Measurements from ENCODE around the gene SF3A1. TPM values are rescaled to one million over a fixed set of nuclear protein-coding genes. Genes with fewer than 3 reads are reported as not detected.

Gene SF3A1
- total and polyA plus RNA-seq, 2 donors (not counting 3 experiments of a cell fraction or from before 2014, with no cell fraction given): 60.2 to 187 TPM

GRCh38 chr22:30393322-30393680 lies 36.6 kb upstream of the SF3A1 start:
- BruUV-seq (replicated peaks): no TSS peak
- Histone ChIP-seq H3K9me3 (replicated peaks; ENCODE audit: control insufficient read depth, insufficient read depth, low read length) (no peaks in the 10 kb centered on the region), H3K9ac (replicated peaks; ENCODE audit: extremely low read depth, insufficient read depth, low read length) (no peak overlapping the region), H2AFZ (ENCODE audit: low read depth, low read length) (no peak overlapping the region), H3K4me3 (replicated peaks in 1 of 3; ENCODE audit: insufficient read depth in 1 of 3, low read depth in 1 of 3, low read length in 3 of 3) (no peak overlapping the region), H3K36me3 (ENCODE audit: control insufficient read depth in 2 of 2, extremely low read depth in 1 of 2, insufficient read depth in 2 of 2, low read length in 2 of 2) (no peaks in the 10 kb centered on the region), H3K9me1 (replicated peaks; ENCODE audit: control insufficient read depth, extremely low read depth, insufficient read depth, low read length) (no peaks in the 10 kb centered on the region), H3K27me3 (ENCODE audit: control insufficient read depth in 2 of 2, insufficient read depth in 2 of 2, low read length in 2 of 2) (no peaks in the 10 kb centered on the region), H3K27ac (ENCODE audit: insufficient read depth, low read depth, low read length) (no peak overlapping the region), H3K4me1 (ENCODE audit: control insufficient read depth, extremely low read depth, insufficient read depth, low read length) (peaks cover 17% of the 10 kb centered on the region), H3K79me2 (ENCODE audit: control insufficient read depth, insufficient read depth, low read length) (peaks cover 19% of the 10 kb centered on the region), H4K20me1 (replicated peaks; ENCODE audit: control insufficient read depth, extremely low read depth, insufficient read depth, low read length) (no peaks in the 10 kb centered on the region), H3K4me2 (ENCODE audit: insufficient read depth, low read length) (no peak overlapping the region)
- CTCF ChIA-PET: interaction anchor here (1.7 kb wide), 1 partner anchor 27 kb away, joined by 6 read pairs; no protein-coding TSS in a partner anchor
- intact Hi-C loops (cut with micrococcal nuclease): loop anchor here (5.0 kb wide), 1 partner anchor 214 kb away; the partner anchor contains the start of gene TCN2
- no peak for FAIRE-seq
- POLR2A ChIA-PET: no interaction called here
- no peak for DNase-seq (ENCODE audit: low read depth, low spot score)
- dilution Hi-C loops (cut with MboI; ENCODE audit: extremely low pct_ligation_motif_present, low sequenced_read_pairs): no loop called here
- TF ChIP-seq JUN (IDR thresholded peaks at IDR 0.05; ENCODE audit: borderline replicate concordance, insufficient read depth, insufficient read length, low read depth) (no peak), MYC (IDR thresholded peaks at IDR 0.05; ENCODE audit: low read depth, low read length) (no peak)

- H3K9me1 ChIP-seq (replicated peaks; ENCODE audit: control insufficient read depth, extremely low read depth, insufficient read depth, low read length): no peaks in the 10 kb centered on the region
- H3K79me2 ChIP-seq (ENCODE audit: control insufficient read depth, insufficient read depth, low read length): peaks cover 14% of the 10 kb centered on the region
- H3K4me1 ChIP-seq (ENCODE audit: control insufficient read depth, extremely low read depth, insufficient read depth, low read length): peaks cover 12% of the 10 kb centered on the region
- no peak overlapping the region for H3K4me2 ChIP-seq (ENCODE audit: insufficient read depth, low read length)
- no peak overlapping the region for H3K9ac ChIP-seq (replicated peaks; ENCODE audit: extremely low read depth, insufficient read depth, low read length)
- ChIA-PET POLR2A (no interaction called here), CTCF (interaction anchor here (0.9 to 4.3 kb wide), 11 partner anchors 28 to 363 kb away, joined by 3 to 58 read pairs (median 9); partner anchors contain the start of gene MTFP1)
- no peak overlapping the region for H2AFZ ChIP-seq (ENCODE audit: low read depth, low read length)
- H3K9me3 ChIP-seq (replicated peaks; ENCODE audit: control insufficient read depth, insufficient read depth, low read length): no peaks in the 10 kb centered on the region
- intact Hi-C loops (cut with micrococcal nuclease) (loop anchor here (5.0 kb wide), 1 partner anchor 215 kb away; the partner anchor contains the start of gene TCN2), dilution Hi-C loops (cut with MboI; ENCODE audit: extremely low pct_ligation_motif_present, low sequenced_read_pairs) (no loop called here)
- H3K4me3 ChIP-seq (replicated peaks in 1 of 3; ENCODE audit: insufficient read depth in 1 of 3, low read depth in 1 of 3, low read length in 3 of 3): no peak overlapping the region
- H3K36me3 ChIP-seq (ENCODE audit: control insufficient read depth in 2 of 2, extremely low read depth in 1 of 2, insufficient read depth in 2 of 2, low read length in 2 of 2): no peaks in the 10 kb centered on the region
- H3K27me3 ChIP-seq (ENCODE audit: control insufficient read depth in 2 of 2, insufficient read depth in 2 of 2, low read length in 2 of 2): no peaks in the 10 kb centered on the region
- TF ChIP-seq EZH2 (IDR thresholded peaks at IDR 0.05; ENCODE audit: borderline replicate concordance, low read depth, low read length, severe bottlenecking) (no peak), POLR2A (IDR thresholded peaks at IDR 0.05; ENCODE audit: low read depth, low read length) (no peak), GATA2 (IDR thresholded peaks at IDR 0.05; ENCODE audit: insufficient read depth, insufficient read length, low read depth, low read length) (no peak), MAX (IDR thresholded peaks at IDR 0.05; ENCODE audit: insufficient read depth, insufficient read length) (no peak), CTCF (IDR thresholded peaks at IDR 0.05; ENCODE audit: extremely low read depth in 1 of 2, insufficient read depth in 1 of 2, low read depth in 1 of 2, low read length in 2 of 2) (no peak), MYC (IDR thresholded peaks at IDR 0.05; ENCODE audit: low read depth, low read length) (no peak), POLR2AphosphoS5 (IDR thresholded peaks at IDR 0.05; ENCODE audit: insufficient read depth, low read depth, low read length) (no peak), FOS (IDR thresholded peaks at IDR 0.05; ENCODE audit: borderline replicate concordance, insufficient read depth, low read length) (no peak)
- H4K20me1 ChIP-seq (replicated peaks; ENCODE audit: control insufficient read depth, extremely low read depth, insufficient read depth, low read length): no peaks in the 10 kb centered on the region
- BruUV-seq (replicated peaks): no TSS peak
- no peak overlapping the region for H3K27ac ChIP-seq (ENCODE audit: insufficient read depth, low read depth, low read length)
- FAIRE-seq (no peak), DNase-seq (ENCODE audit: low read depth, low spot score) (no peak)
Observed at GRCh38 chr22:30392661-30393321, 36.1 kb upstream of the SF3A1 start.
